ENCODE measurements around the gene CD38.

CD38 gene

DNA sequence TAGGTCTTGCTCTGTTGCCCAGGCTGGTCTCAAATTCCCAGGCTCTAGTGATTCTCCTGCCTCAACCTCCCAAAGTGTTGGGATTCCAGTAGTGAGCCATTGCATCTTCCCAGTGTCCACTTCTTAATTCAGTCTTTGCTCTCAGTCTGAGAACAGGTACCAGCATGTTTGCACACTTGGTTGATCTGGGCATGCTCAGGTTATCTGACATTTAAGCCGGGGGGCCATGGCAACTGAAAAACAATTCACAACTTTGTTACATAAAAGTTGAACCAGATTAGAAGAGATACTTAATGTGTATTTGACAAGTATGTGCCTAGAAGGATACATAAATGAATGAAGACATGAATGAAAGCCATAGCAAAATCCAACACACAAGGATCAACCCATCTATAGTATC is 121.4 kb downstream of the CD38 start:
- DNase-seq (ENCODE audit: low read depth in 2 of 2) = no peak

- DNase-seq (ENCODE audit: low read depth in 2 of 2) = no peak
Measured at GRCh38 chr4:15901007-15901406, 122.9 kb downstream of the CD38 start.

GRCh38 chr4:15901998-15902397 is 123.9 kb downstream of the CD38 start:
- DNase-seq (ENCODE audit: low read depth in 2 of 2) = no peak

DNA sequence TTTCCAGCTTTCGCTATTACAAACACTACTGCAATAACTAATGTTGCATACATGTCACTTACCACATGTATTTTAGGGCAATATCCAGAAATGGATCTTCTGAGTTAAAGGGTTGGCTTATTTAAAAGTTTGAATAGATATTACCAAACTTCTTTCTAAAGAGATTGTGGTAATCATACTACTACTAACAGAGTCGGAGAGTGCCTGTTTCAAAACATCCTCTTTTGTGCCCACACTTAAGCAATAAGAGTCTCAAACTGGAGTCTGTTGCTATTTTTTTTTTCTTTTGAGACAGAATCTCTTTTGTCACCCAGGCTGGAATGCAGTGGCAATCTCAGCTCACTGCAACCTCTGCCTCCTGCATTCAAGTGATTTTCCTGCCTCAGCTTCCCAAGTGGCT is 124.6 kb downstream of the CD38 start:
- no peak for DNase-seq (ENCODE audit: low read depth in 2 of 2)
